GM21825 (cell line): ENCODE results near the gene SLC16A4.

Experiments used
- ATAC-seq: cut with Tn5 transposase; IDR thresholded peaks from one replicate; pipeline ENCODE4 v1.9.1; 2021; ENCODE audit warnings: mild to moderate bottlenecking, moderate library complexity; ENCODE audit not compliant: unreplicated experiment

Gene SLC16A4

DNA sequence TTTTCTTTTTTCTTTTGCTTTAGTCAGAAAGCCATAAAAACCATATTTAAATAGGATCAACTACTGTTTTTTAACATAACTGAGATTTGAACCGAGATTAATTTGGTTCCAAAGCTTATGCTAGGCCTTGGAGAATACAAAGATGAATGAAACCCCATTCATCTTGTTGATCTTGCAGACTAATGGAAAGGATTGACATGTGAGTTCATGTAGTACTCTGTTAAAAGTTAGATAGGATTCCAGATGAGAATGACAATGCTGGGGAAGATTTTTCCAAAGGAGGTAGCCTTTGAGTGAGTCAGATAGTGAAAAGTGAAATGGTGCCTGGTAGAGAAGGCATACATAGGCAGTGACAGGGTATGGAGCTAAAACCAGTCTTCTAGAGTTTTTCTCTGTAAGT, 29.0 kb downstream of the SLC16A4 start:
- ATAC-seq: no peak

DNA sequence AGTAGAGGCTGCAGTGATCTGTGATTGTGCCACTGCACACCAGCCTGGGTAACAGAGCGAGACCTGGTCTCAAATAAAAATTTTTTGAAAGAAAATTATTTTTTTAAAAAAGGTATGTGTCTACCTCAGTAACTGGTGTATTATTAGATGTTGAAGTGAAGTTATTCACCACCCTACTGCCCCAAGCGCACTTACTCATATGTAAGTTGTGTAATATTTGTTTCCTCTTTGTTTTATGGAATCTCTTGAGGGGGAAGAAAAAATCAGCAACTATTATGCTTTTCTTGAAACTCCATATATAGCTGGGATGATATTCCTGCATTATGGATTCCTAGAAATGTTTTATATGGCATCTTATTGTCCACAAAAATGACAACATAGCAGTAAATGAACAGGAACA, 30.4 kb downstream of the SLC16A4 start:
- ATAC-seq: no peak

DNA sequence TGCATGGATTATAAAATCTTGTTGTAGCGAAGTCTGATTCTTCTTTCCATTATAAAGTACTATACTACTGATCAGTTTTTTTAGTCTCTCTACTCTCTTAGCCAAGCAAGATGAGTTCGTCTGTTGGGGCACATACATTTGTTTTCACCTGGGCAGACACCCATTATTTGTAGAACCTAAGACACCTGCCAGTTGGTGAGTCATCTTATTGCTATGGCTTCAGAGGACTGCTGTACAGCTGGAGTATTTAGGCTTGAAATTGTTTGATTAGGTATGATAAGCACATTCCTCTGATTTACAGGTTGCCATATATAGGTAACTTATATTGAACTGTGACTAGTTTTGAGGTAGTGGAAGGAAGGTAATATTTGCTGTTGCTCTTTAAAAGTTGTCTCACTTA, 34.4 kb downstream of the SLC16A4 start:
- ATAC-seq: no peak

DNA sequence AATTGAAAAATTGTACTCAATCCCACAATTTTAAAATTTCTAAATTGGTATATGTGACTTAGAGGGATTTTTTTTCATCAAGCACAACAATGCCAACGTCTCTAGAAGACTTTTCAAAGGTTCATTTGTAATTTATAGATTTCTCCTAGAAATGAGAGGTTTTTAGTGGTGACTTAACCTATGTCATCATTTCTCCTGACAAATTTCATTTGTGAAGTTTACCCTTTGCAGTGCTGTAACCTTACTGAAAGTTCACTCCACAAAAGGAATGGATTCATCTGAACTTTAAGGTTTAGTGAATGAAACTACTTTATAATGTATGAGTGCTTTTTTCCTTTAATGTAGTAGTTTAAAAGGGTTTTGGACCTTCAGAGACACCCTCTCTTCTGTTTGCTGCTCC, 35.5 kb downstream of the SLC16A4 start:
- no peak for ATAC-seq

- no peak for ATAC-seq
Measured at GRCh38 chr1:110350360-110350759, 40.5 kb downstream of the SLC16A4 start.

- ATAC-seq: no peak
Measured at GRCh38 chr1:110348771-110349170, 42.1 kb downstream of the SLC16A4 start.

DNA sequence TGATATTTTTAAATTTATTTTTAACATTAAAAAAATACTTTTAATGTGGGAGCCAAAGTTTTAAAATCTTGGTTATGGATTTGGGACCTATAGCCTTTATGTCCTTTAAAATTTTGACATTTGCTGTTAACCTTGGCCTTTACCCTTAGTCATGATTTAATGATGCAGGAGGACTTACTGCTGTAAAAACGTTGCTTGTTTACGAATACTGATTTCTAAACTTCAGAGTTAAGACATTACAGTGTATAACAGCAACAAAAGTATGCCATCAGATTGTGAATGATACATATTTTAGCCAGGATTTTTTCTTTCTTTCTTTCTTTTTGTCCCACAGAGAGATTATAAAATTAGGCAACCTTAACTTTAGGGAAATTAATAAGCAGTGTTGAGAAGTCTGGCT, 42.8 kb downstream of the SLC16A4 start:
- ATAC-seq: no peak

GRCh38 chr1:110347182-110347893, 43.5 kb downstream of the SLC16A4 start:
- no peak for ATAC-seq

- ATAC-seq: no peak
Measured at GRCh38 chr1:110346690-110347089, 44.1 kb downstream of the SLC16A4 start.

DNA sequence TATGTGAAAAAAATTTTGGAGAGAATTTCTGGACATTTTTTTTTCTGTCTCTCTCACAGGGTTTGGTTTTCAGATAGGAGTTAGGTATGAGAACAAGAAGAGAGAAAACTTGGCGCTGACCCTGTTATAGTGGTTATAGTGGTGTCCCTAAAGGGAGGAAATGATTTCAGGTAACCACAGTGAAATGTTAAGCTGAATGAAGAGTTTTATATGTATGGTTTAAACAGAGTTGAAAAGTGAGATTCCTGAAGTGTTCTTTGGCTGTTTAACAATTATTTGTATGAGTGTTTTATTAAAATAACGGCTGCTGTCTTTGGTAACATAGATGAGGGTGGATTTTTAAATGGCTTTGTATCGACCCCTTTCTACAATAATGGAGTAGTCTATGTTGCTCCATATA, 45.3 kb downstream of the SLC16A4 start:
- ATAC-seq: no peak

DNA sequence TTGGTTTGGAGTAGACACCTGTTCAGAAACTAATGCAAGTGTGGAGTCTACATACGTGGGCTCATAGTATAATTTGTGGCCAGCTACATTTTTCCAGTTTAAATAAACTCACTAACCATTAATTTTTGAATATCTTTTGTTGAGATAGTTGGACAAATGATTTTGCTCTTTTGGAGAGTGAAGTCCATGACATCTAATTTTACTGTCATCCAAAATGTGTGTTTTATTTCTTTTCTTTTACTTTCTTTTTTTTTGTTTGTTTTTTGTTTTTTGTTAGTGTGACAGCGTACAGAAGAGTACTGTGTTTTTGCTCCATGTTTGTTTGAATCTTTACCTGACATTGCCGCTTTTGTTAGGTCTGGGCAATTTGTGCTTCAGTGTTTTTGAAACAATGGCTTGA, 46.7 kb downstream of the SLC16A4 start:
- no peak for ATAC-seq

GRCh38 chr1:110343249-110343648, 47.6 kb downstream of the SLC16A4 start:
- no peak for ATAC-seq

- ATAC-seq: no peak
Measured at GRCh38 chr1:110341872-110342331, 48.9 kb downstream of the SLC16A4 start.

GRCh38 chr1:110341146-110341871, 49.5 kb downstream of the SLC16A4 start:
- ATAC-seq: no peak

GRCh38 chr1:110340207-110340468, 50.7 kb downstream of the SLC16A4 start:
- ATAC-seq: no peak

GRCh38 chr1:110339407-110340206, 51.2 kb downstream of the SLC16A4 start:
- no peak for ATAC-seq

DNA sequence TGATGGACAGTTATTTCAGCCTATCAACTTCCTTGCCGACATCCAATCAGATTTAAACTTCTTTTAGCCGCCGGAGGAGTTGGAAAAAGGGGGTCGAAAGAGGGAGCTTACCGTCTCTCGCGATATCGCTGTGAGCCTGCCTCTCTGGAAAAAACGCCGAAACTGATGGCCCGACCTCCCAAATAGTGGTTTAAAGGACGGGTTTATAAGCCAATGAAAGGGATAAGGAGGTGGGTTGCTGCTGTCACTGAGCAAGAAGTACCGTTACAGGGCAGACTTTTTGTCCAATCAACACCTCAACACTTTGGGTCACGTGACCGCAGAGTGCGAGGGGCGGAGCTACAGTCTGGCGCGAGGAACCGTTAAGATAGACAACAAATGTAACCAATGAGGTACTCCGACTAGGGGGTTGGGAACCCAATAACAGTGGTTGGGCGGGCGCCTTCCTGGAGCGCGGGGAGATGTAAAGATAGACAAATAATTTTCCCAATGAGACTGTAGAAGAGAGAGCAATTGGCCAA, 51.9 kb downstream of the SLC16A4 start, which contains the start of gene RBM15:
Gene RBM15 (plus strand): TSS at position 492 of the 521 bp plus-strand sequence. CDS start 29 bp downstream, at position 521.
- ATAC-seq: peak; percentile 62

- ATAC-seq: peak; percentile 59
Measured at GRCh38 chr1:110338309-110338885, 52.4 kb downstream of the SLC16A4 start.

DNA sequence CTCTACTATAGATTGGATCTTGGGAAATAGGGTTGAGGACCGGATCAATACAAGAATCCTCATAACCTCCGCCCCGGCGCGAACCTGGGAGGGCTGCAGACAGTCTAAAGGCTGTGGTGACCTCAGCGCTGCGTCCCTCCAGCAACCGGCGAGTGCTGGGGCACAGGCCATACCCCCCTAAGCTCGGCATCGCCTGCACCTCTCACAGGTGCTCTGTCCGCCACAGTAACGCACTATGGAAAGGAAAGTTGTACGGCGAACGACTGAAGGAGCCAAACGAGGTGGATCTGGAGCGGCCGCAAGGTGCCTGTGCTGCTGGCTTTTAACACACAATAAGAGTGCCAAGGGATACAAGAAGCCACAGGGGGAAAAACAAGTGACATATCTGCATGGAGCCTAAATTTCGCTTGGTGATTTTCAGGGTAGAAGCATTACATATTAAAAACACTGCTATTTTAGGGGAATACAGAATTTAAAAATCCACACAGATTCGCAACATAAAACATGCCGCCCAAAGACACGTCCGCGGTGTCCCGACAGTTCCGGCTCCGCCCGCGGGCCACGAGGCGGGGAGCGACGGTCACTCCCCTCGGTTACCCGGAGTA, 53.0 kb downstream of the SLC16A4 start:
- ATAC-seq: no peak

DNA sequence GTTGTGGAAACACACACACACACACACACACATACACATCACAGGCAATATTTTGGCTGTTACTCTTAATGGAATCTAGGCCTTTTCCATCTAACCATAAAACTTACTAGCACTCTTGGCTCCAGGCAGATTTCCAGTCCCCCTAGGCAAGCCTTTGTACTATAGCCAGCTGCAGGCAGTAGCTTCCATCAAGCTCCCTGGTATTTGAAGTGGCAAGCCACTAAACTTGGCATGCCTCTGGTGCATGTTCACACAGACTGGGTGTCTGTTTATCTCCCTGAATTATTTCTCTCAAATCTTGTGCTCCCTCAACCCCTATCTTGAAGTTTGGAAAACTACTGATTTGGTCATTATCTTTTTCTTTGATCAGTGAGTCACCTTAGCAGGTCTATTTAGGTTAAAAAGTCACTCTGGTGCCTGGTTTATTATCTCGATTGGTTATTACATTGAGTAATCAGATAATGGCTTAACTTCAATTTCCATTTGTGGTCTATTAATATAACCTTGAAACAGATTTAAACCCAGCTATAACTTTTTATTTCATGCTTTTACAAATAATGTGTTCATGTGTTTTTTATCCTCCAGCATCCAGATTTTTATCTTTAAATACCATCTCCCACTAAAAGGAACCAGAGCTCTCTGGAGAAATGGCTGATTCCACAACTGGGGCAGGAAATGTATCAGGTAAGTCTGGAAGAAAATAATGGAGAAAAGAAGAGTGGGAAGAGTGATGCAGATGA, 54.4 kb downstream of the SLC16A4 start:
- ATAC-seq: no peak
